HFF-Myc (cell line): ENCODE results near the gene WNT9A.

ENCODE experiments used
- DNase-seq: peaks from one replicate; pipeline ENCODE4 v3.0.0-alpha.2; 2011; ENCODE audit warnings: low read depth; ENCODE audit errors: extremely low read depth
- H3K4me3 ChIP-seq: replicated peaks from 2 replicates; pipeline ENCODE4 v1.5.1; 2011; ENCODE audit warnings: low read depth, mild to moderate bottlenecking, control low read depth, low read length
- CTCF ChIP-seq: IDR thresholded peaks from 2 replicates; pipeline ENCODE4 v1.5.1; 2012; ENCODE audit warnings: mild to moderate bottlenecking, low read depth, low read length, control low read depth; ENCODE audit errors: missing control alignments

The WNT9A gene

GRCh38 chr1:227899820-227900449, 47.8 kb downstream of the WNT9A start:
- no peak for TF ChIP-seq CTCF
- no peak overlapping the region for H3K4me3 ChIP-seq
- DNase-seq, result no peak

DNA sequence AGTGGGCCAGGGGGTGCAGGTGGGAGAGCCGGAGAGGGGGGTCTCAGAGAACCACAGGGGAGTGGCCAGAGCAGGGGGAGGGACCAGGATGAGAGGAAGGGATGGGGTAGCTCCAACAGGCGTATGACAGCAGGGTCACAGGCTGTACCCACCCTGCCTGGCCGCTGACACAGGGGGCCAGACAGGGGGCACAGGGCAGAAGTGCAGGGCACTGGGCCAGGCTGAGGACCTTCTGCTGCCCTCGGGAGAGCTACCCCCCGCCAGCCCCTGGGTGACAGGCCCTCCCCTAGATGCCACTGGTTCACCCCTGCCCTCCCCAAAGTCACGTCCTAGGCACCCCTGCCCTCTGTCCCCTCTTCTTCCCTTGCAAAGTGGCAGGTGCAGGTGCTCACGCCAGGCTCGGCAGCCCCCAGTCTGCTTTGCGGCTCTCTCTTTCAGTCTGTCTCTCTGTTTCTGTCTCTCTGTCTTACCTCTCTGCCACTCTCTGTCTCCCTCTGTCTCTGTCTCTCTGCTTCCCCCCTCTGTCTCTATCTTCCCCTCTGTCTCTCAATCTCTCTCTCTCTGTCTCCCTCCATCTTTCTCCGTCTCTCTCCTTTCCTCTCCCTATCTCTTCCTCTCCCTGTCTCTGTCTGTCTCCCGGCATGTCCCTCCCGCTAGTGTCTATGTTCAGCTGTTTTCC, 48.5 kb downstream of the WNT9A start:
- DNase-seq, result no peak
- TF ChIP-seq CTCF, result no peak
- H3K4me3 ChIP-seq, result no peak overlapping the region

- no peak overlapping the region for H3K4me3 ChIP-seq
- no peak for TF ChIP-seq CTCF
- no peak for DNase-seq
Measured at GRCh38 chr1:227898502-227899140, 49.1 kb downstream of the WNT9A start.

DNA sequence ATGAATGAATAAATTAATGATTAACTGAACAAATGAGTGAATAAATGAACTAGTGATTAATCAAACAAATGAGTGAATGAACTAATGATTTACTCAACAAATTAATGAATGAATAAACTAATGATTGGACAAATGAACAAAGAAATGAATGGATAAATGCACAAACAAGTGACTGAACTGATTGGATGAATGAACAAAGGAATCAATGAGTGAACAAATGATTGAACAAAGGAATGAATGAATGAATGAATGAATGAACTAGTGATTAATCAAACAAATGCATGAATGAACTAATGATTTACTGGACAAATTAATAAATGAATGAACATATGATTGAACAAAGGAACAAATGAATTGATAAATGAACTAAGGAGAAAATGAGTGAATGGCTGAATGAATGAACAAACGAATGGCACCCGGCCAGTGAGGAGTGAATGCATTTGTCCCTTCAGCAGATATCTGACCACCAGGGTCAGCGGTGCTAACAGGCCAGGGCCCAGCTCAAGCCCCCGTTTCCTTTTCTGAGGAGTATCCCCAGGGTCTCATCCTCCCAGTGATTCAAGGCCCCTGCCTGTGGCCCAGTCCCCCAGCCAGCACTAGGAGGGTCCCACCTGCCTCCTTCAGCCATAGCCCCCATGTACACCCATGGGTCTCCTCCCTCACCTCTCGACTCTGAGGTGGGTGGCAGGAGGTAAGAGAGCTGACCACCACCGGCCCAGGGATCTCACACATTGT, 49.9 kb downstream of the WNT9A start:
- DNase-seq, result no peak
- no peak for TF ChIP-seq CTCF
- H3K4me3 ChIP-seq, result no peak overlapping the region

GRCh38 chr1:227896710-227897655, 50.7 kb downstream of the WNT9A start:
- TF ChIP-seq CTCF, result no peak
- H3K4me3 ChIP-seq, result no peak overlapping the region
- DNase-seq, result no peak
